ENCODE measurements around the gene NFXL1. TPM values are rescaled to one million over a fixed set of nuclear protein-coding genes. Genes with fewer than 3 reads are reported as not detected.

The NFXL1 gene
- polyA plus RNA-seq, 1 donor (not counting 4 experiments of a cell fraction or from before 2014, with no cell fraction given) = 16.5 TPM

DNA sequence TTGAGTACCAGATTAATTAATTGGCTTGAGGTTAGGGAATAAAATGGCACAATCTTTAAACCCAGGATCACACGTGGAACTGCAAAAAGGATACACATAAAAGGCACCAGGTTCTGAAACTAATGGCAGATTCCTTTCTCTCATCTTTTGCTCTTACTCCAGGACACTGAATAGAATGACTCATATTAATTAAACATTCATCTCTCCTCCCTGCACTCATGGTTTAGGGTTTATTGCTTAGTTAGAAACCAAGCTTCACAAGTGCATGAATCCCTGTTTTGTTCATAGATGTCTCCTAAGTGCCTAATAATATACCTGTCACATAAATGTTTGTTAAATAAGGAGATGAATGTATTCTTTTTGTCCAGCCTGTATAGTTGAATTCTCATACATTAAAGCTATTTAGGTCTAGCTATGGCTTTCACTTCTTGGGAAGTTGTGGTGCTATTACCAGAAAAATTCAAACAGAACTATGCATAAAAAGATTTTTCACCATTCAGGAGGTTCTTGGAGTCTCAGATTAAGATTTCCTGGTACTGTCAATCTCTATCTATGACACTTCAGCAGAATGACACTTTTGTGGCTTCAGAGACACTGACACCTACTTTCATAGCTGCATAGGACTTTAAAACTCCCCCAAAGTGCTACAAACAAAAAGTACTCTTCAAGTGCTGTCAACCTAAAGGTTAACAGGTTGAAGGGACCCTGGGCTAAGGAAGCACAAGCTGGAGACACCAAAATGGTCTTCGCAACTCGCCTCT is 83.9 kb downstream of the NFXL1 start:
- no peaks in the 10 kb centered on the region for H3K9me1 ChIP-seq (ENCODE audit: control insufficient read depth, extremely low read depth, insufficient read depth, low read length)
- H3K36me3 ChIP-seq (ENCODE audit: control insufficient read depth in 2 of 2, extremely low read depth in 1 of 2, insufficient read depth in 2 of 2, low read length in 2 of 2) = no peaks in the 10 kb centered on the region
- FAIRE-seq (no peak), DNase-seq (ENCODE audit: low read depth, low spot score) (no peak)
- no peak overlapping the region for H2AFZ ChIP-seq (ENCODE audit: control insufficient read depth, low read length)
- no peaks in the 10 kb centered on the region for H3K4me1 ChIP-seq (ENCODE audit: control insufficient read depth, extremely low read depth, insufficient read depth, low read length)
- no peaks in the 10 kb centered on the region for H3K79me2 ChIP-seq (ENCODE audit: control insufficient read depth, insufficient read depth, low read length)
- no peak overlapping the region for H3K9ac ChIP-seq (ENCODE audit: control insufficient read depth, extremely low read depth, insufficient read depth, low read length)
- H3K27me3 ChIP-seq (ENCODE audit: control insufficient read depth, extremely low read depth, insufficient read depth, low read length) = no peaks in the 10 kb centered on the region
- dilution Hi-C loops (cut with MboI; ENCODE audit: extremely low pct_ligation_motif_present, low sequenced_read_pairs) = no loop called here
- H3K4me3 ChIP-seq (ENCODE audit: control insufficient read depth in 2 of 3, extremely low read depth in 1 of 3, insufficient read depth in 2 of 3, low read depth in 1 of 3, low read length in 3 of 3) = no peak overlapping the region
- no peaks in the 10 kb centered on the region for H3K9me3 ChIP-seq (ENCODE audit: control insufficient read depth, low read depth, low read length)
- no peak overlapping the region for H3K27ac ChIP-seq (ENCODE audit: control insufficient read depth, insufficient read depth, low read length)
- no peak overlapping the region for H3K4me2 ChIP-seq (ENCODE audit: control insufficient read depth, extremely low read depth, insufficient read depth, low read depth, low read length)
- no peak for TF ChIP-seq EZH2 (IDR thresholded peaks at IDR 0.05; ENCODE audit: low read length)
- TF ChIP-seq, protein P1, sequence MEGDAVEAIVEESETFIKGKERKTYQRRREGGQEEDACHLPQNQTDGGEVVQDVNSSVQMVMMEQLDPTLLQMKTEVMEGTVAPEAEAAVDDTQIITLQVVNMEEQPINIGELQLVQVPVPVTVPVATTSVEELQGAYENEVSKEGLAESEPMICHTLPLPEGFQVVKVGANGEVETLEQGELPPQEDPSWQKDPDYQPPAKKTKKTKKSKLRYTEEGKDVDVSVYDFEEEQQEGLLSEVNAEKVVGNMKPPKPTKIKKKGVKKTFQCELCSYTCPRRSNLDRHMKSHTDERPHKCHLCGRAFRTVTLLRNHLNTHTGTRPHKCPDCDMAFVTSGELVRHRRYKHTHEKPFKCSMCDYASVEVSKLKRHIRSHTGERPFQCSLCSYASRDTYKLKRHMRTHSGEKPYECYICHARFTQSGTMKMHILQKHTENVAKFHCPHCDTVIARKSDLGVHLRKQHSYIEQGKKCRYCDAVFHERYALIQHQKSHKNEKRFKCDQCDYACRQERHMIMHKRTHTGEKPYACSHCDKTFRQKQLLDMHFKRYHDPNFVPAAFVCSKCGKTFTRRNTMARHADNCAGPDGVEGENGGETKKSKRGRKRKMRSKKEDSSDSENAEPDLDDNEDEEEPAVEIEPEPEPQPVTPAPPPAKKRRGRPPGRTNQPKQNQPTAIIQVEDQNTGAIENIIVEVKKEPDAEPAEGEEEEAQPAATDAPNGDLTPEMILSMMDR (optimal IDR thresholded peaks at IDR 0.05 in 1 of 3, IDR thresholded peaks at IDR 0.05 in 1 of 3, conservative IDR thresholded peaks at IDR 0.05 in 1 of 3; ENCODE audit: extremely low read depth in 1 of 3, insufficient read depth in 2 of 3, low read length in 3 of 3) = no peak
- no peaks in the 10 kb centered on the region for H4K20me1 ChIP-seq (ENCODE audit: control insufficient read depth, extremely low read depth, insufficient read depth, low read length)

DNA sequence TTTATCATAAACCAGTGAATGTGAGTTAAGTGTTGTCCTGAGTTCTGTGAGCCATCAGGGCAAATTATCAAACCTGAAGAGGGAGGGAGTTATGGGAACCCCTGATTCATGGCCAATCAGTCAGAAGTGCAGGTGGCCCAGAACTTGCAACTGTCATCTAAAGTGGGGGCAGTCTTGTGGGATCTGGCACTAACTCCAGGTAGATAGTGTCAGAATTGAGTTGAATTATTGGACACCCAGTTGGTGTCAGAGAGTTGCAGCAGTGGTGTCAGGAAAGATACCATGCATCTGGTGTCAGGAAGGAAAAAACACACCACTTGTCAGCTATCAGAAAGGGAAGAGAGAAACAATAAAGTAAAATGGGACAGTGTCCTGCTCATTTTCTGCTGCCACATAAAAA is 84.9 kb downstream of the NFXL1 start:
- Histone ChIP-seq H3K9me3 (ENCODE audit: control insufficient read depth, low read depth, low read length) (no peaks in the 10 kb centered on the region), H3K27me3 (ENCODE audit: control insufficient read depth, extremely low read depth, insufficient read depth, low read length) (no peaks in the 10 kb centered on the region), H3K9me1 (ENCODE audit: control insufficient read depth, extremely low read depth, insufficient read depth, low read length) (no peaks in the 10 kb centered on the region), H3K36me3 (ENCODE audit: control insufficient read depth in 2 of 2, extremely low read depth in 1 of 2, insufficient read depth in 2 of 2, low read length in 2 of 2) (no peaks in the 10 kb centered on the region), H3K27ac (ENCODE audit: control insufficient read depth, insufficient read depth, low read length) (no peak overlapping the region), H3K4me3 (ENCODE audit: control insufficient read depth in 2 of 3, extremely low read depth in 1 of 3, insufficient read depth in 2 of 3, low read depth in 1 of 3, low read length in 3 of 3) (no peak overlapping the region), H4K20me1 (ENCODE audit: control insufficient read depth, extremely low read depth, insufficient read depth, low read length) (no peaks in the 10 kb centered on the region), H3K4me1 (ENCODE audit: control insufficient read depth, extremely low read depth, insufficient read depth, low read length) (no peaks in the 10 kb centered on the region), H3K9ac (ENCODE audit: control insufficient read depth, extremely low read depth, insufficient read depth, low read length) (no peak overlapping the region), H2AFZ (ENCODE audit: control insufficient read depth, low read length) (no peak overlapping the region), H3K79me2 (ENCODE audit: control insufficient read depth, insufficient read depth, low read length) (no peaks in the 10 kb centered on the region), H3K4me2 (ENCODE audit: control insufficient read depth, extremely low read depth, insufficient read depth, low read depth, low read length) (no peak overlapping the region)
- FAIRE-seq = no peak
- no peak for TF ChIP-seq EZH2 (IDR thresholded peaks at IDR 0.05; ENCODE audit: low read length)
- TF ChIP-seq, protein P1 (optimal IDR thresholded peaks at IDR 0.05 in 1 of 3, IDR thresholded peaks at IDR 0.05 in 1 of 3, conservative IDR thresholded peaks at IDR 0.05 in 1 of 3; ENCODE audit: extremely low read depth in 1 of 3, insufficient read depth in 2 of 3, low read length in 3 of 3) = no peak
- dilution Hi-C loops (cut with MboI; ENCODE audit: extremely low pct_ligation_motif_present, low sequenced_read_pairs) = no loop called here
- no peak for DNase-seq (ENCODE audit: low read depth, low spot score)
